GM12892 (cell line): ENCODE measurements around the gene SRPK3.

Source experiments
- POLR2A ChIP-seq: IDR thresholded peaks from 2 replicates; pipeline ENCODE4 v1.6.1; 2011; ENCODE audit warnings: low read depth, low read length, control low read depth
- TAF1 ChIP-seq: IDR thresholded peaks from 2 replicates; pipeline ENCODE4 v1.6.1; 2011; ENCODE audit warnings: low read depth, mild to moderate bottlenecking, control low read depth, low read length, borderline replicate concordance

DNA sequence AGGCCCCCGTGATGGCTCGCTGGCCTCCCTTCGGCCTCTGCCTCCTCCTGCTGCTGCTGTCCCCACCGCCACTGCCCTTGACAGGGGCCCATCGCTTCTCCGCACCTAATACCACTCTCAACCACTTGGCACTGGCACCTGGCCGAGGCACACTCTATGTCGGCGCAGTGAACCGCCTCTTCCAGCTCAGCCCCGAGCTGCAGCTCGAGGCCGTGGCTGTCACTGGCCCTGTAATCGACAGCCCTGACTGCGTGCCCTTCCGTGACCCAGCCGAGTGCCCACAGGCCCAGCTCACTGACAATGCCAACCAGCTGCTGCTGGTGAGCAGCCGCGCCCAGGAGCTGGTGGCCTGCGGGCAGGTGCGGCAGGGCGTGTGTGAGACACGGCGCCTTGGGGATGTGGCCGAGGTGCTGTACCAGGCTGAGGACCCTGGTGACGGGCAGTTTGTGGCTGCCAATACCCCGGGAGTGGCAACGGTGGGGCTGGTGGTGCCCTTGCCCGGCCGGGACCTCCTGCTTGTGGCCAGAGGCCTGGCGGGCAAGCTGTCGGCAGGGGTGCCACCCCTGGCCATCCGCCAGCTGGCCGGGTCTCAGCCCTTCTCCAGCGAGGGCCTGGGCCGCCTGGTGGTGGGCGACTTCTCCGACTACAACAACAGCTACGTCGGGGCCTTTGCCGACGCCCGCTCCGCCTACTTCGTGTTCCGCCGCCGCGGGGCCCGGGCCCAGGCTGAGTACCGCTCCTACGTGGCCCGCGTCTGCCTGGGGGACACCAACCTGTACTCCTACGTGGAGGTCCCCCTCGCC lies 13.8 kb upstream of the SRPK3 start:
- TF ChIP-seq TAF1, result no peak
- no peak for TF ChIP-seq POLR2A
